ENCODE measurements around the gene CTTN.

DNA sequence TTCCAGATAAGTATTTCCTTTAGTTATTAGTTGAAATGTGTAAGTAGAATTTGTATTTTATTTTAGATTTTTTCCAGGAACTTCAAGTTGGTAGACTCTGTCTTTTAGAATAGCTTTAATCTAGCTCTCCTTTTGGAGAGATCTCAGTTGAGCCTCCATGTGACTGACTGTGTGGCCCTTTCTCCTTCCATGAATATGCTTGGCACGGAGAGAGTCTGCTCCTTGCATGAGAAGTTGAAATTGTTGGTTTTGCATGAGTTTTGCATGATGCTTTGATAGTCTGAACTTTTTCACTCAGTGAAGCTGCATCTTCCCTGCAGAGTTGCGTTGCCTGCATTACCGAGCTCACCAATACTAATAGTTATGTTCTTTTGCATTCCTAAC is 32.8 kb upstream of the CTTN start:
- TF ChIP-seq KLF6 (CRISPR knock-in tag; IDR thresholded peaks at IDR 0.05) (no peak), ZNF326 (CRISPR knock-in tag; IDR thresholded peaks at IDR 0.05; ENCODE audit: borderline replicate concordance) (no peak), FOXK2 (IDR thresholded peaks at IDR 0.05) (no peak), ERF (CRISPR knock-in tag; IDR thresholded peaks at IDR 0.05) (no peak), MTF2 (CRISPR knock-in tag; IDR thresholded peaks at IDR 0.05; ENCODE audit: borderline replicate concordance) (no peak), FLYWCH1 (CRISPR knock-in tag; IDR thresholded peaks at IDR 0.05) (no peak), HCFC1 (IDR thresholded peaks at IDR 0.05; ENCODE audit: low read depth, low read length) (no peak)

Data from HepG2 (cell line).